Vagina (tissue), 2 donors: ENCODE data around the gene IL1RAPL1.

ENCODE experiments used
- CTCF ChIP-seq, 3 experiments: fragments of 450-650 bp in 2 of 3; fragments of 200-600 bp in 1 of 3; sonication (generic) in 1 of 3; IDR thresholded peaks; one replicate each; pipeline ENCODE4 v1.5.1; 2017 to 2019; ENCODE audit warnings: antibody characterized with exemption in 3 of 3, mild to moderate bottlenecking in 2 of 3, moderate library complexity in 2 of 3
- POLR2A ChIP-seq, 2 donors: fragments of 450-650 bp; IDR thresholded peaks; one replicate each; pipeline ENCODE4 v1.6.1; 2017; ENCODE audit warnings: antibody characterized with exemption in 2 of 2, mild to moderate bottlenecking in 2 of 2, moderate library complexity in 2 of 2

GRCh38 chrX:28609003-28609402 is 21.8 kb downstream of the IL1RAPL1 start:
- TF ChIP-seq POLR2A (IDR thresholded peaks at IDR 0.05) (no peak), CTCF (IDR thresholded peaks at IDR 0.05) (no peak)
